Astrocyte (in vitro differentiated cells and primary cell): ENCODE results near the gene CAMK1D.

Experiments
- CTCF ChIP-seq: IDR thresholded peaks from 2 replicates; pipeline ENCODE4 v1.5.1; 2011; ENCODE audit warnings: low read depth, mild to moderate bottlenecking, inconsistent platforms, low read length, moderate library complexity; ENCODE audit not compliant: insufficient read depth
- EZH2 ChIP-seq: IDR thresholded peaks from 2 replicates; pipeline ENCODE4 v1.6.1; 2012; ENCODE audit warnings: mild to moderate bottlenecking, low read length, inconsistent platforms; ENCODE audit not compliant: insufficient read depth

DNA sequence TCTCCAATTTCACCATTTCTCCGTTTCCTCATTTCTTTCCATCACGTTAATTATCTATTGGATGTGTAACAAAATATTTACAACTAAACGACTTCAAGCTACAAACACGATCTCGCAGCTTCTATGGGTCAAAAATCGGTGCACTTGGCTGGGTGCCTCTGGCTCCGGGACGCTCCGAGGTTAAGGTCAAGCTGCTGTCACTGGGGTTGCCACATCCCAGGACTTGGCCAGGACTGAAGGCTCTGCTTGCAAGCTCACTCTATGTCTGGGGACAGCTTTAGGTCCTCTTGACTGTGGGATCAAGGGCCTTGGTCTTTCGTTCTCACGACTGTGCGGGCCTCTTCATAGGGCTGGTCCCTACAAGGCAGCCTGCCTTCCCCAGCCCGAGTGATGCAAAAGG is 492.5 kb downstream of the CAMK1D start:
- TF ChIP-seq CTCF (no peak), EZH2 (no peak)
